ENCODE results near the gene METTL23. TPM values are rescaled to one million over a fixed set of nuclear protein-coding genes. Genes with fewer than 3 reads are reported as not detected.

Gene METTL23
- total and polyA plus RNA-seq, 12 donors = 18.0 to 41.8 (median 24.7) TPM

DNA sequence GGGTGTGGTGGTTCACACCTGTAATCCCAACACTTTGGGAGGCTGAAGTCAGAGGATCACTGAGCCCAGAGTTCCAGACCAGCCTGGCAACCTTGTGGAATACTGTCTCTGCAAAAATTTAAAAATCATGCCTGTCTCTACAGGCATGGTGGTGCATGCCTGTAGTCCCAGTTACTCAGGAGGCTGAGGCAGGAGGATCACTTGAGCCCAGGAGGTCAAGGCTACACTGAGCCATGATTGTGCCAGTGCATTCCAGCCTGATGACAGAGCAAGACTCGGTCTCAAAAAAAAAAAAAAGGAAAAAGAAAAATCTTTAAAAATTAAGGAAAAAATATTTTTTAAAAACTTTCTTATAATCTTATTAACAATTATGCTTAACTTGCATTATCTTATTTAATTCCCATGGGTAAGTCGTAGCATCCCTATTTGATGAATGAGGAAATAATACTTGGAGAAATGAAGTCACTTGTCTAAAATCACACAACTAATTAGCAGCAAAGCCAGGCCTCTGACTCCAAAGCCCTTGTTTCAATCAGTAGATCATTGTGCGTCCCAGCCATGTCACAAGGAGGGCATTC, 24.9 kb downstream of the METTL23 start:
- ATAC-seq = no peak
- no peak for DNase-seq
- Histone ChIP-seq H3K9me3 (no peaks in the 10 kb centered on the region), H3K4me1 (peaks cover 0 to 21% (median 0%) of the 10 kb centered on the region in 9 donors), H3K36me3 (peaks cover 0 to 93% (median 18%) of the 10 kb centered on the region in 9 donors), H3K27me3 (no peaks in the 10 kb centered on the region), H3K4me3 (no peak overlapping the region), H3K27ac (peak overlapping the region in 1 of 10 donors; percentile 43)
- TF ChIP-seq, protein P1, sequence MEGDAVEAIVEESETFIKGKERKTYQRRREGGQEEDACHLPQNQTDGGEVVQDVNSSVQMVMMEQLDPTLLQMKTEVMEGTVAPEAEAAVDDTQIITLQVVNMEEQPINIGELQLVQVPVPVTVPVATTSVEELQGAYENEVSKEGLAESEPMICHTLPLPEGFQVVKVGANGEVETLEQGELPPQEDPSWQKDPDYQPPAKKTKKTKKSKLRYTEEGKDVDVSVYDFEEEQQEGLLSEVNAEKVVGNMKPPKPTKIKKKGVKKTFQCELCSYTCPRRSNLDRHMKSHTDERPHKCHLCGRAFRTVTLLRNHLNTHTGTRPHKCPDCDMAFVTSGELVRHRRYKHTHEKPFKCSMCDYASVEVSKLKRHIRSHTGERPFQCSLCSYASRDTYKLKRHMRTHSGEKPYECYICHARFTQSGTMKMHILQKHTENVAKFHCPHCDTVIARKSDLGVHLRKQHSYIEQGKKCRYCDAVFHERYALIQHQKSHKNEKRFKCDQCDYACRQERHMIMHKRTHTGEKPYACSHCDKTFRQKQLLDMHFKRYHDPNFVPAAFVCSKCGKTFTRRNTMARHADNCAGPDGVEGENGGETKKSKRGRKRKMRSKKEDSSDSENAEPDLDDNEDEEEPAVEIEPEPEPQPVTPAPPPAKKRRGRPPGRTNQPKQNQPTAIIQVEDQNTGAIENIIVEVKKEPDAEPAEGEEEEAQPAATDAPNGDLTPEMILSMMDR (IDR thresholded peaks at IDR 0.05) = no peak
- intact Hi-C loops (cut with DNase I) = no loop called here
- 88 to 97% methylated on average over 3 of the region's 3 CpGs for WGBS, 2 donors

DNA sequence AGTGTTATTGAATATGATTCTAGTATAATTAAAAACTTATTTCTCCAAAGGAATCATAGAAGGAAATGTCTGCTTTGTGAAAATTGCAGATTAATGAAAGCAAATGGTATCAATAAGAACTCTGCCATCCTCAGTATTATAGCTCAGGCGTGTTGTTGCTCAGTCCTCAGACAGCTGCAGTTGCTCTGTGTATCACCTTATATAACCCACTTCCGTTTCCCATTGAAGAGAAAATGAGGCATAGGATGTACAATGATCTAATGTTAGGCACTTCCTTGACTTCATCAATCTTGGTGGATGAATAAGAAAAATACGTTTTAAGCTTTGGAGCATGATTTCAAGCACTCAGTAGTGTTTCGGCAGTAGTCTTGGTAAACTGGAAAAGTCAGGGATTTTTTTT, 25.4 kb downstream of the METTL23 start:
- ATAC-seq (no peak), DNase-seq (no peak)
- Histone ChIP-seq H3K4me1 (peaks cover 0 to 19% (median 0%) of the 10 kb centered on the region in 9 donors), H3K4me3 (no peak overlapping the region), H3K27ac (peak overlapping the region in 2 of 10 donors; percentile 41 to 43), H3K27me3 (no peaks in the 10 kb centered on the region), H3K36me3 (peaks cover 0 to 93% (median 18%) of the 10 kb centered on the region in 9 donors), H3K9me3 (no peaks in the 10 kb centered on the region)
- intact Hi-C loops (cut with DNase I) = no loop called here
- WGBS, 2 donors = 77 to 79% methylated on average over 4 of the region's 4 CpGs
- TF ChIP-seq, protein P1 (IDR thresholded peaks at IDR 0.05) = no peak

DNA sequence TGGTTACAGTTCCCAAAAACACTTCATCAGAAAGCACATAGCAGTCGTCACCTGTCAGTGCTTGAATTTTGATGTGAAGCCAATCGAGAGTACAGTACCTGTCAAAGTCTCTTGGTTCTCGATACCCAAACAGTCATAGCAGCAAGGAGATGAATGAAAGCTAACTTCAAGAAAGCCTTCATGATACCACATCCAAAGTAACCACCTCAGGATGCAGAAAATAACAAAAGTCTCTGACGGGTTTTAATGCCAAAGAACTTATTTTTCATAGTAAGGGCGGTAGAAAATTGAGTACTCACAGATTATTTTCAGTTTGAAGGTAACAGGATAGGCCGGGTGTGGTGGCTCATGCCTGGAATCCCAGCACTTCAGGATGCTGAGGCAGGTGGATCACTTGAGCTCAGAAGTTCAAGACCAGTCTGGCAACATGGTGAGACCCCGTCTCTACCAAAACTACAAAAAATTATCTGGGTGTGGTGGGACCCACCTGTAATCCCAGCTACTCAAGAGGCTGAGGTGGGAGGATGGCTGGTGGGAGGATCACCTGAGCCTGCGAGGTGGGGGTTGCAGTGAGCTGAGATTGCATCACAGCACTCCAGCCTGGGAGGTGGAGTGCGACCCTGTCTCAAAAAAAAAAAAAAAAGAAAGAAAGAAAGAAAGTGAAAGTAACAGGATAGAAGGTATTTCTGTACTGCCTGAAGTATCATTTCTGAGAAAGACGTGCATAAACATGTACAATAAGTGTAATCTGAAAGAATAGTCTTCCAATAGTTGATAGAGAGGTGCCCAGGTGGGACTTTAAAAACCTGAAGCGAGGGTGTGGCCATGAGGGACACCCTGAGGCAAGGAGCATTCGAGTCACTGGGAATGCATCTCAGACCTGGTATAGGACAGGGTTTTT, 26.7 kb downstream of the METTL23 start:
- 81 to 83% methylated on average over 12 of the region's 12 CpGs for WGBS, 2 donors
- Histone ChIP-seq H3K9me3 (no peaks in the 10 kb centered on the region), H3K4me3 (peak overlapping the region in 1 of 10 donors; percentile 17), H3K36me3 (peaks cover 0 to 95% (median 16%) of the 10 kb centered on the region in 9 donors), H3K27ac (peak overlapping the region in 3 of 10 donors; percentile 16 to 61 (median 50)), H3K27me3 (no peaks in the 10 kb centered on the region), H3K4me1 (peaks cover 0 to 16% (median 0%) of the 10 kb centered on the region in 9 donors)
- intact Hi-C loops (cut with DNase I) = no loop called here
- DNase-seq (no peak), ATAC-seq (peak in 2 of 8 donors; percentile 52 to 53)
- TF ChIP-seq, protein P1 (IDR thresholded peaks at IDR 0.05) = no peak

DNA sequence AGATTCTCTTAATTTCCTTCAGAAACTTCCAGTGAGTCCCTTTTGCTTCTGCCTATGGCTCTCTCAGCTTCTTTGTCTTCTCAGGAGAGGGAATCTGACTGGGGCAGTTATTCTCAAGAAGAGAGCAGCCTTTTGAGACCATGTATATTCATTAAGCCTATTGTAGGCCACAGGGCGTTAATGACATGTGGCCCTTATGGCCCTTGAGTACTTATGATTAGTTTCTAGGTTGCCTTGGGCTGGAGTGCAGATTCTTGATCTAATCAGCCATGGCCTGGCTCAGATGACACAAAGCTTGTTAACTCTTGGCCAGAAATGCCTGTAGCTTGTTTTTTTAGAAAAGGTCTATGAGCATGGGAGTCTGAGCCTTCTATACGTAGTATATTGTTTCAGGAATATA, 28.6 kb downstream of the METTL23 start:
- intact Hi-C loops (cut with DNase I) = no loop called here
- TF ChIP-seq, protein P1 (IDR thresholded peaks at IDR 0.05) = no peak
- WGBS, 2 donors = 59 to 69% methylated on average over 2 of the region's 2 CpGs

More for the DNA sequence above, 28.6 kb downstream of the METTL23 start:
- no peaks in the 10 kb centered on the region for H3K9me3 ChIP-seq
- peak overlapping the region in 2 of 10 donors; percentile 23 to 34 for H3K27ac ChIP-seq
- H3K4me1 ChIP-seq = peaks cover 0 to 11% (median 0%) of the 10 kb centered on the region in 9 donors
- no peak for DNase-seq
- ATAC-seq = peak in 2 of 8 donors; percentile 24 to 40
- H3K36me3 ChIP-seq = peaks cover 0 to 94% (median 17%) of the 10 kb centered on the region in 9 donors
- no peak overlapping the region for H3K4me3 ChIP-seq
- H3K27me3 ChIP-seq = no peaks in the 10 kb centered on the region
